ENCODE measurements around the gene PKDCC.

The PKDCC gene

DNA sequence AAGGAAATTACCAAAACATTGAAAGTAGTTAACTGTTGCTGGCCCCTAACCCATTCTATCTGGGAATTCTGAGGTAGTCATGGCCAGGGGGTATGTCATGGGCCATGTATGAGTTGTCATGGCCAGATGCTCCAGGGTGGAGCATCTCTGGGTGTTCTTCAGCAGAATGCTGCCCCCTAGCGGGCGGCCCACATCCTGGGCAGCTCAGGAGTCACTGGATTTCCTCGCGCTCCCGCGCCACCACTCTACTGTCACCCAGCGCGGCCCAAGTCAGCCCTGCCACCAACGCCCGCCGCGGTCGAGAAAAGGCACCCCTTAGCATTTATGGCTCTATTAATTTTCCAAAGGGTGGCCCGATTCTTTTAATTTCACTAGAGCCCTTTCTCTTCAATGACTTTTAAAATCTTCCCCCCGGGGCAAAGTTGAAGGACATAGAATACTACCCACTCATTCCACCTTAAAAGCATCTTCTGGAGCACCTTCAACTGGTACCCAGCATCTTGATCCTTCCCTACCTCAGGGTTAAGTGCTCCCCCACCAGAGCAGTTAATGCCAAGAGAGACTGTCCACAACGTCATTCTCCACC, 41.6 kb downstream of the PKDCC start:
- DNase-seq (ENCODE audit: low read depth): peak; percentile 67

DNA sequence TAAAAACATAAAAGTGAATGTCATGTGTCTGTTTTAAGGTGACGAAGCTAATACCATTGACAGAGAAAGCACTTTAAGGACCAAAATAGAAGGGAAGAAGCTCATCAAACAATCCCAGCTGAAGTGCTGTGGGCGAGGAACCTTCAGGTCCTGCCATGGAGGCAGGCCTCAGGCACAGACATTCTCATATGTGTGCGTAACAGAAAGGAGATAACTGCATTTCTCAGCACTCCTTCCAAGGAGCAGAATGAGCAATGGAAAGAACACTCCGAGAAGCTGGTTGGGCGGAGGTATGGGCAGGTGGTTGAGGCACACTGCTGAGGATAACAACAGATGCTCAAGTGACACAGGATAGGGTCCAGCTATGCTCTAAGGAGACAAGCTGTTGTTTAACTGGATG, 42.4 kb downstream of the PKDCC start:
- no peak for DNase-seq (ENCODE audit: low read depth)

DNA sequence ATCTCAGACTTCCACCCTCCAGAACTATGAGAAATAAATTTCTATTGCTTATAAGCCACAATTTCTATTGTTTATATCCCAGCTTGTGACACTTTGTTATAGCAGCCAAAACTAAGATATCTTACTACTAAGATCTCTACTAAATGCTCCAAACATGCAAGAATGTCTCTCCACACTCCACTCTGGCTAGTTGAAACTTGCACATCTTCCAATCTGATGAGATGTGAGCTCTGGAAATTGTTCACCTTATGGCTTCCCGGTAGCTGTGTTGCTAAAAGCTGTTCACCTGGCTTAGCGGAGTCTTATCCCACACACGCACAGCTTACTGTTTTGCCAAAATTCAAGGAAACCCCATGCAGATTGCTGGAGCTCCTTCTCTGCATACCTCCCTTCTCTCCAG, 43.9 kb downstream of the PKDCC start:
- no peak for DNase-seq (ENCODE audit: low read depth)

DNA sequence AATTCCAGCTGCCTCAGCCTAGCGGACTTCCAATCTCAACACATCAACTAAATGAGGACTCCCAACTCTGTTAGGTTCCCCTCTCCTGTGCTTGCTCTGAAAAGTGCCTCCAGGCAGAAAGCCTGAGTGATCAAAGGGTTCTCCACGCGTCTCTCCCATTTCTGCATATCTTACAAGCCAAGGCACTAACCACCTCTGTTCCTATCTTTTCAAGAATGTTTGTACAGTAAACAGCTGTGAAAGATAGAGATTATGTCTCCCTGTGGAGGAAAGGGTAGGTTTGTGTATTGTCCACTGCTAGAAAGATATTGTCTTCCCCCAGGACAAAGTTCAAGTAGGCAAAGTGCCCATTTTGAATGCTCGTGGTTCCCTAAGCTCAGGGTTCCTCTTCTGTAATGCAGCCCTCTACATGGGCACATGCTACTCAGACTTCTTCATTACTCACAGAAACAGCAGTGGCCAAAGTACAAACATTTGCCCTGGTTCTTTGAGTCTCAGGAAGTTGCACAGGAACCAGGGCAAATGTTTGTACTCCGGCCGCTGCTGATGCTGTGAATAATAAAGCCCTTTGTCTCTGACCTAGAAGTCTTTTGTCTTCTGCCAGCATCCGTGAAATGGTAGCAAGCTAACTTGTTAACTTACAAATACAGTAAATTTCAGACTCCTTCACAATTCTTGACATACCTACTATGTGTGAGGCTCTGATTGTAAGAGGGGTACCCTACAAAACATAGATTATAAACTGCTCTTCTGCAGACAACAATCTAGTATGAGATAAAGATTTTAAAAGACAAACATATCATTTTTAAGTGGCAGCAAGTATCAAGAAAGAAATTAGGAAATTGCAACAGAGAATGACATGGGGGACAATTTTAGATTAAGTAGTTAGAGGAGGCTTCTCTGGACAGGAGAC, 44.5 kb downstream of the PKDCC start:
- no peak for DNase-seq (ENCODE audit: low read depth)

DNA sequence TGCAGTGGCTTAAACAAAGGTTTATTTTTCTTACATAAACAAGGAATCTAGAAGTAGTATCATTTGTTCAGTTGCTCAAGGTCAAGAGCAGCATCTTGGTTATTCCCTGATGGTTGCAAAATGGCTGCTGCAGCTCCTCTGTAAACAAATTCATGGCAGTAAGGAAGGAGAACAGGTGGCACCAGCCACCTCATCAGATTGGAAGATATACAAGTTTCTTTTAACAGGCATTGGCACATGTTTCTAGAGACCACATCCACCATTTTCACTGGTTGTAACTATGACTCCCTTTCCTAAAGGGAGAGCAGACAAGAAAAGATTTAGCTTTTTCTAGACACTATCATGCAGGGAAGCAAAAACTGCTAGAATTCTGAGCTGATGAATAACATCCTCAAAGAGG, 46.3 kb downstream of the PKDCC start:
- no peak for DNase-seq (ENCODE audit: low read depth)

DNA sequence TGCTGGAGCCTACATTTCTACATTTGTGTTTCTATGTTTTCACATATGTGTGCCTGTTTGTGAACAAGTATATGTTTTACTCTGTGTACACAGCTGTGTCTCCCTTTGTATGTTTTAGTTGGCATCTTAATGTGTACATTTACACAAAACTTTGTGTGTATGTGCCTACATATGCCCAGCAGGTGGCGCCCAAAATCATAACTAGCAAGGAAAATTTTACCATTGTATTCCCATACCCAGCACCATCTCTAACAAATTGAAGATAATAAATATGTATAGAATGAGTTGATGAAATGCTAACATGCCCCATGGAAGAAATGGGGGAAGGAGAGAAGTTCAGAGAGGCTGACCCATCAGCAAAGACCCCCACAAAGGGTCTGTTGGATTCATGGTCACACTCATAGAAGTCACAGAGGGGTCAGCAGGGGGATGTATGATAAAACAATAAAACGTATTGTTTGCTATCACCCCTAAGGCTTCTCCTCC, 48.1 kb downstream of the PKDCC start:
- DNase-seq (ENCODE audit: low read depth): peak; percentile 82

DNA sequence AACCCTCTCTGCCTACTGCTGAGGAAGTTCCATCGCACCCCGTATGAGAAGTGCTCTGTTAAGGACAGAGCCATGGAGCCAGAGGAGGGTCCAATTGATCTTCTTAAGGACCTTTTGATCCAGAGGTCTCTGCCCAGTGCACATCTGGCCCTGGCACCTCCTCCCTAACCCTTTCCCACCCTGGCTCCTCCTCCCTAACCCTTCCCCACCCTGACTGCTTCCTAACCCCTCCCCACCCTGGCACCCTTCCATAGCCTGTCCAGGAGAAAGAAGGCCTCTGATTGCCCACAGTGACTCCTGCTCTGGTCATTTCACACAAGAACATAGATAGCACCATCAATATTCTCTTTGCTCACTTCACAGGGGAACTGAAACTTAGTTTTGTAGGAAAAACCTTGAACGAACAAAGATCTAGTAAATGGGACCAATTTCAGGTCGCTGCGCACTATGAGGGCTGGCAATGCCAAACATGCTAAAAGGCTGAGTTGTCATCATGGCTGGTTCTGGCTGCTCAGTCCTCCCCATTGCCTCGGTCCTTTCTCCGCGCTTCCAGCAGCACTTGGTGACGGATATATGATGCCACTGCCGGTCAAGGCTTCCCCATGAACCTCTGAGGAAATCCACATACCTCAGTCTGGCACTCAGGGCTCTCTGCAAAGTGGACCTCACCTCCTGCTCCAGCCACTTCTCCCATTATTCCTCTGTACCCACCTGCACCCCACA, 49.2 kb downstream of the PKDCC start:
- DNase-seq (ENCODE audit: low read depth): no peak

DNA sequence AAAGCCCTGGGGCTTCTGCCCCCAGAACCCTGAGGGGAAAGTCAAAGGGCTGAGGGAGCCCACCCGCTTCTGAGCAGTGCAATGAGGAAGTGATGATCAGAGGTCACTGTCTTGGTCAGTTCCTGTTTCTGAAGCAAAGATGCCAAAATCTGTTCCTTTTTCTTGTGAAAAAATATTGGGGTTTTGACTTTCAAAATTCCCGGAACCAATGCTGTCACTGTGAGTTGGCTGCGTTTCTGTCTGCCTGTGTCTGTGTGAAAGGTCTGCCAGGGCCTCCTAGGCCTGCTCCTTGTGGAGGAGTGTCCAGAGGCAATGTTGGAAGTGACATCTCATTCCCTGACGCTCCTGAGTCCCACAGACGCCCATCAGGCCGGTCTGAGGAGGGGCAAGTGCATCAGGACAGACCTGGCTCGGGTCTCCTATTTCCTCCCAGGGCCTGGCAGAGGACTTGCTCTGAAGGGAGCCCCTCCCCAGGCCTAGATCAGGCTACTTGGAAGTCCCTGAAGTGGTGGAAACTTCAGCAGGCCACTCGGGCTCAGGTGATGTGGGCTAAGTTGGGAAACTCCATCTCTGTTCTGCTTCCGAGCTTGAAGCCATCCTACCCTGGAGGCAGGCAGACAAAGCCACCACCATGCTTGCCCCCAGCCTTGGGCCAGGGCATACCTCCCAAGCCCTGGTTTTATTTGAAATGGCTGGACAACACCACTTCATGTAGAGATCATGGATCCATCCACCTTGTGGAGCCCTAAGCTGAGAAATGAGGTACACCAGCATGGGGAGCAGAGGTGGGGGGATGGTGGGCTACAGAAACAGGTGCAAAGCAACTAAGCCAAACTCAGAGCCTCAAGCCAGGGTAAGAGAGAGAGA, 51.0 kb downstream of the PKDCC start:
- no peak for DNase-seq (ENCODE audit: low read depth)

DNA sequence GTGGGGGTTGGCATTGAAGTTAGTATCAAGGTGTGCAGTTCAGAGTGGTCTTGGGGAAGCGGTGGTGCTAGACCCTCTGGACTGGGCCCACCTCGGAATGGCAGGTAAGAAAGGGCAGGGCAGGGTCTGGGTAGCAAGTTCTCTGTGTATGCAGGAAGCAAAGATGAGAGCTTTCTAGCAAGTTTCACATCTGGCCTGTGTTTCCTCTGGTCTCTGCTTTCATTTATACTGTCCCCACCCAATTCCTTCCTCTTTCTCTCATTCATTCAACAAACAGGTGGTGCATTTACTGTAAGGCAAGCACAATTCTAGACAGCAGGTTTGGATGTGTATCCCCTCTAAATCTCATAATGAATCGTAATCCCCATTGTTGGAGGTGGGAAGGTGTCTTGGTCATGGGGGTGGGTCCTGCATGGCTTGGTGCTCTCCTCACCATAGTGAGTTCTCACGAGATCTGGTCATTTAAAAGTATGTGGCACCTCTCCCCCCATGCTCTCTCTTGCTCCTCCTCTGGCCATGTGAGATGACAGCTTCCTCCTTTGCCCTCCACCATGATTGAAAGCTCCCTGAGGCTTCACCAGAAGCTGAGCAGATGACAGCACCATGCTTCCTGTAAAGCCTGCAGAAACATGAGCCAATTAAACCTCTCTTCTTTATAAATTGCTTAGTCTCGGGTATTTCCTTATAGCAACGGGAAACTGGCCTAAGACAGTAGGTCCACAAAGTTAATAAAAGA, 51.8 kb downstream of the PKDCC start:
- no peak for DNase-seq (ENCODE audit: low read depth)

DNA sequence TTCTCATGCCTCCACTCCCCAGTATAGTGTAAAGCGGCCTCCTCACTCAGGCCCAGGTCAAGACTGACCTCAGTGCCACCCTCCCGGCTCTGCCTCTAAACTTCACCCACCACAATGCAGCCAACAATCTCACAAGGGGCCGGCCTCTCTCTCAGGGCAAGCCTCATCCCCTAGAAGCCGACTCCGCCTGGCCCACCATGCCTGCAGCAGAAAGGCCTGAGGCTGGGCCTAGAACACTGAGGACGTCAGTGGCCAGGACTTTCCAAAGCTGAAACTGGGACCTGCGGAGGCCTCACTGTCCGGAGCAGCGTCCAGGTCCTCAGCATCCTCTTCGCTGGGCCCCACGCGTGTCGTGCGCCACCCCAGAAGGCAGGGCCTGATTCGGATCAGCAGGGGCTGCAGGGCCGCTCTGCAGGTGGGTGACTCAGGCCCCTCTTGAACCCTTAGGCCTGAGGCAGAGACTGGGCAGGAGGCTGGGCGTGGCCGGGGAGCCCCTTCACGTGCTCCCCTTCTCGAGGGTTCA, 52.9 kb downstream of the PKDCC start:
- no peak for DNase-seq (ENCODE audit: low read depth)

DNA sequence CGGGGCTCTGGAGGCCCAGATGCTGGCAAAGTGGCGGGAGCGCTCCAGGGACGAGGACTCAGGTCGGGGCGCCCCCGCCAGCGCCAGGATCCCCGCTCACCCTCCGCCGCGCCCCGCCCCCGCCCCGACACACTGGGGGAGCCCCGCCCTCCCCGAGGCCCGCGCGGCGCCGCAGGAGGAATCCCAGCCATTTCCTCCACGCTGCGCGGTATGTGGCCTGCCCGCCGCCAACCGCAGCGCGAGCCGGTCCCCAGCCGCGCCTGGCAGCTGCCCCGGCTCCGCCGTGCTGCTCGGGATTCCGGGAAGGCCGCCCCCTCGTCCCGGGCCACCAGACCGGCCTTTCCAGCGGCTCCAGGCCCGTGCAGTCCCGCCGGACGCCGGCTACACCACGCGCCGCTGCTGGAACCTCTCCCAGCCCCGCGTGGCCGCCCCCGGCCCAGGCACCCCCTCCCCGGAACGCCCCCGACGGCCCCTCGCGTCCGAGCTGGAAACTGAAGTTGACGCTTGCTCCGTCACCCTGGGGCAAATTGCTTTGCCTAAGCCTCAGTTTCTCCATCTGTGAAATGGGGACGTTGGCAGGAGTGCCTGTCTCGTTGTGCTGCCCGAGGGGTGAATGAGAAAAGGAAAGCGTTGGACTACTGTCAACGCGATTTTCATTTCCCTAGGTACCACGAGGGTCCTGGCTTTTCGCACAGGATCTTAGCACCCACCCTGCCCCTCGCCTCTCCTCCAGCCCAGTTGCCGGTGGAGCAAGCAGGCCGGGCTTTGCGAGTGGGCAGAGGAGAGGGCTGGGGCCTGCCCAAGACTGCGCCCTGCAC, 53.6 kb downstream of the PKDCC start:
- DNase-seq (ENCODE audit: low read depth): peak; percentile 67

DNA sequence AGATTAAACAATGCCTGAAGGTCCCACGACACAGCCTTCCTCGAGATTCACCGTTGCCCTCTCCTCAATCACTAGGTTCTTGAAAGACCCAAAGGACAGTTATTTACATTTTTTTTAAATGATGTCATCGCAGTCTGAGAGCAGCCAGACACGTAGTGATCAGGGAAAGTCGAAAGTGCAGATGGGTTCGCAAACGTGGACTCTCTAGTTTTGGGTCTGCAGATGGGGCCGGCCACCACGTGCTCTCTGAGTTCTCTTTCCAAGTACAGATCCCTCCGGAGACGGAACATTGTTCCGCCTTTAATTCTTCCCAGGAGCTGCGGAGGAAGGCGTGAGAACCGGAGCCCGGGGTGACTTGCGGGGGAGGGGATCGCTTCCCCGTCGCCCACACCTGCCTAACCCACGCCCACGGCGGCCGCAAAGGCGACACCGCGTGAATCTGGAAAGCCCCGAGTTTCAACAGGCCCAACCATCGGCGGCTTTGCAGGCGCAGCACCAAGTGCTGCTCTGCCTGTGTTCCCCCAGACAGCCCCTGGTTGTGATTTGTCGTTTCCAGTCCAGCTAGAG, 54.3 kb downstream of the PKDCC start:
- peak; percentile 87 for DNase-seq (ENCODE audit: low read depth)

DNA sequence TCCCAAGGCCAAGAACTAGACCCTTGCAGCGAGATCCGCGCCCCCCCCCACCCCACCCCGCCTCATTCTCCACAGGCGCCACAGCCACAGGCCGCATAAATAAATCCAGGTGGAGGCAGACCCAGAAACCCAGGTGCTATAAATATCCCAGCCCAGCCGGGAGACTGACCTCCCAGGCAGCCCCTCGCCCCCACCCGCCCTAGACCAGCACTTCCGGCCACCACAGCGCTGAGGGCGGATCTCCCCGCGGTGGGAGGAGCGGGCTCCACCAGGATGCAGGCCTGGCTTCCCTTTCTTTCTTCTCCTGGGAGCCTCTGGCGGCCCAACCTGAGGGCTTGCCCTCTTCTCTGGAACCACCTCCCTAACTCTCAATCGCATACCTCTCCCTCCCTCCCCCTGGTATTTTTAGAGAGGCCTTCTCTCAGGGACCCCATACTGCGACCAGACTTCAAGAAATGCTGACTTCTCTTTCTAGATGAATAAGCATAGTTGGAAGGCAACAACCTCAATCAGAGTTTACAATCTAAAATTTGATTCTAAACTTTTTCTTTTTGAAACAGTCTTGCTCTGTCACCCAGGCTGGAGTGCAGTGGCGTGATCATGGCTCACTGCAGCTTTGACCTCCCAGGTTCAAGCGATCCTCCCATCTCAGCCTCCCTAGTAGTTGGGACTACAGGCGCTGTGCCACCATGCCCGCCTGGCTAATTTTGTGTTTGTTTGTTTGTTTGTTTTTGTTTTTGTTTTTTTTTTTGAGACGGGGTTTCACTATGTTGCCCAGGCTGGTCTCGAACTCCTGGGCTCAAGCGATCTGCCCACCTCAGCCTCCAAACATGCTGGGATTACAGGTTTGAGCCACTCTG, 55.0 kb downstream of the PKDCC start:
- DNase-seq (ENCODE audit: low read depth): peak; percentile 20

DNA sequence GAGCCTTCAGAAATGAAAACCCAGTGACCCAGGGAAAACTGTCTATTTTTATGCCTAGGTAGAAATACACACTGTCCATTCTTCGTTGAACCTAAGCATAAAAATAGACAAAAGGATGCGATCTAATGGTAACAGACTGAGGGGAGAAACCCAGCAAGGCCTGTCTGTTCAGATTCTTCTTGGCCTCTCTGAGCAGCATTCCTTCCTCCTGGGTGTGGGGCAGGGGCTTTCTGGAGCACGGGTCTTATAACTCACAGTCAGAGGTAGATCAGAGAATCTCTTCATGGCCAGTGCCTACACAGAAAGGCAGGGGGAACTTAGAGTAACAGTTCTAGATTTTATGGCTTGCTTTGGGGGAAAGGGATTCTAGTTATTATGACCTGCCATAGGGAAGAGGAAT, 56.0 kb downstream of the PKDCC start:
- no peak for DNase-seq (ENCODE audit: low read depth)

DNA sequence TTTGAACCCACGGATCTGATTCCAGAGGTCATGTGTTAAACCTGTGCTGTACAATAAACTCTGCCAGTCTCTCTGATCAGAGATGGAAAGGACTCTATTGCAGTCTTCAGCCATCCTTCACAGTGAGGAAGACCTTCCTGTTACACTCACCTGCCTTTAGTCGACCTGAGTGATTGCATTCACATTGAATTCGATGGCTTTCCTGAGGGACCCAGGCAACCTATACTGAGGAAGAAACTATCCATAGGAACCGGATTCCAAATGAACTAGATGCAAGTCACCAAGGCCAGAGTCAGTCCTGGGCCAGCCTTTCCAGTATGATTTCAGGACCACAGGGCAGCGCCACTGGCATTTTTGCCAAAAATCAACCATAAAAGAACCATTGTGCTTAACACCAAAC, 56.8 kb downstream of the PKDCC start:
- DNase-seq (ENCODE audit: low read depth): no peak

DNA sequence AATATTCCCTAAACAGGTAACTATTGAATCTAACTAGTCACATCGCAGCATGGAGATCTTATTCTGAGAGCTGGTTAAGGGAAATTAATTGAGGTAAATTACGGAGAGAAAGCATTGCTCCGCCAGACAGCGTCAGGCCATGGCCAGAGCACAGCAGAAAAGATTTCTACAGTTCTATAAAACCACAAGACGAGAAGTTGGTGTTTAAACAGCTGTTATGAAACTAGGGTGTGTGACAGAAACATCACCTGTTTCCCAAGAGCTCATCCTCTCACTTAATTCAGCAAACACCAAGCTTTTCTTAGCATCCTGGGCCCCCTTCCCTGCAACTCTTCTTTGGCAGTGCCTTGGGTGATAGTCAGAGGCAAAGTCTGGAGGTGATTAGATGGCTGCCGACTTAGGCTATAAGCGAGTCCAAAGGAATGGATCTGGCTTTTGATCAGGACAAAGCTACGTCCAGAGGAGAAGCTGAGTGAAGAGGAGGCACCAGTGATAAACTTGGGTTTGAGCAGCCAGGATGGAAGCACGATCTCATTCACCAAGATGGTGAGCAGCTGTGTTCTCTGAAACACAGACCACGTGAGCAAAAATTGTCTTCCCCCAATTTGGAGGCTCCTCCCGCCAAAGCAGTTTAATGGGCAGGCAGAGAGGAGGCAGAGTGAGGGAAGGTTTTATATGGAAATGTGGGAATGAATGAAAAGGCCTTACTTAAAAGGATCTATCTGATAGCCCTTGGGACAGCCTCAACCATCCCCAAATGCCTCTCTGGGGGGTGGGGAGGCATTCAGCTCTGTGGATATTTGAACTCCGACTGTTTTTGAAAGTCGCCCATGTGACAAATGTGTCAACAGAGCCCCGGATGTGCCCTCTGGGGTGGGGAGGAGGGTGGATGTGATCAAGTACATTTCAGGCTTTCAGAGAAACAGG, 57.8 kb downstream of the PKDCC start:
- DNase-seq (ENCODE audit: low read depth): peak; percentile 33

DNA sequence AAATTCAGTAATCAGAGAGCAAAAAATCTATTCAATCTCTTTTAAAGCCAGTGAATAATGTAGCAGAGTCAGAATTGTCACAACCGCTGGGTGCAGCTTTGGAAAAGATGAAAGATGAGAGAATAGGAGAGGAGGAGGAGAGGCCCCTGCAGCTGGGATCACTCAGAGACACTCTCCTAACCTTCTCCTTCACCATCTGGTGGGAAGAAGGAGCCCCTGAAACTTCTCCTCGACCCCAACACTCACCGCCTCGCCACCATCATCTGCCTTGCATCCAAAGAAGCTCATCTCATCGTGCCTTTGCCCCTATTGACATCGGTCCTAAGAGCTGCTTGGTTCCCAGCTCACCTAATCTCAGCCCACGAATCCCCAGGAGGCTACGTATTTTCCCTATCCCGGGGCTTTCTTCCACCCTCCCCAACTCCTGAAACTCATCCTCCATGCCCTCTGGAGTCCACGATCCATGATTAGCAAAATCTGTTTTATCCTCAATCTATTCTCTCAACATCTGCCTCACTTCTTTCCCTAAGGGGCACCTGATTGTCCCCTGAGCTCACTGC, 58.5 kb downstream of the PKDCC start:
- no peak for DNase-seq (ENCODE audit: low read depth)

Measured in ELR (cell line).